HepG2 (cell line): ENCODE data around the gene SLC25A51. TPM values are rescaled to one million over a fixed set of nuclear protein-coding genes. Genes with fewer than 3 reads are reported as not detected.

Source experiments
- KLF13 ChIP-seq: sonication (generic); formaldehyde crosslinking; IDR thresholded peaks from 2 replicates; pipeline ENCODE4 v1.4.0; 2020; ENCODE audit warnings: mild to moderate bottlenecking, missing genetic modification reagents
- POLR2G ChIP-seq: fragments of 200-400 bp; formaldehyde crosslinking; IDR thresholded peaks from 2 replicates; pipeline ENCODE4 v1.6.1; 2018; ENCODE audit warnings: mild to moderate bottlenecking, low read depth, low read length, moderate library complexity
- PRDM10 ChIP-seq: sonication (generic); formaldehyde crosslinking; IDR thresholded peaks from 2 replicates; pipeline ENCODE4 v1.4.0; 2020; ENCODE audit warnings: low read depth, missing genetic modification reagents
- SMC3 ChIP-seq: IDR thresholded peaks from 2 replicates; pipeline ENCODE4 v1.6.1; 2011; ENCODE audit warnings: low read length, improper control_type of control experiment
- ZBTB42 ChIP-seq: sonication (generic); formaldehyde crosslinking; IDR thresholded peaks from 2 replicates; pipeline ENCODE4 v1.5.0; 2020; ENCODE audit warnings: mild to moderate bottlenecking, missing genetic modification reagents
- ZNF646 ChIP-seq: sonication (generic); formaldehyde crosslinking; IDR thresholded peaks from 2 replicates; pipeline ENCODE4 v1.9.0; 2021; ENCODE audit warnings: mild to moderate bottlenecking, missing genetic modification reagents
- polyA plus RNA-seq, 8 experiments: library from polyadenylated mRNA; depleted of rRNA in 3 of 8; stranded (reverse) in 7 of 8; unstranded in 1 of 8; fragments of >200 nt; fragmentation: Illumina TruSeq in 4 of 8; extraction: Trizol in 4 of 8; gene quantifications; 2 replicates each; pipeline versions ENCODE4 v1.2.1 to v1.2.3, GENCODE V29; 2011 to 2016; ENCODE audit warnings: low read depth in 4 of 8, missing spikeins in 1 of 8, mixed read lengths in 1 of 8; ENCODE audit not compliant: insufficient read depth in 1 of 8
- total RNA-seq, 5 experiments: library from RNA; depleted of rRNA; stranded (reverse); fragments of >200 nt; fragmentation: Illumina TruSeq; extraction: Trizol; gene quantifications; 2 replicates each; pipeline ENCODE4 v1.2.3, GENCODE V29; 2016; ENCODE audit warnings: low read depth in 1 of 5
- TF ChIP-seq, protein P1 (sequence below): sonication (generic); formaldehyde crosslinking; IDR thresholded peaks from 2 replicates; pipeline ENCODE4 v1.4.0; 2020; ENCODE audit warnings: mild to moderate bottlenecking, missing genetic modification reagents

Gene SLC25A51
- total and polyA plus RNA-seq, 2 of the 13 experiments (the other 11 are each of a cell fraction or from before 2014, with no cell fraction given) = 14.6 to 37.7 TPM

- TF ChIP-seq, protein P1, sequence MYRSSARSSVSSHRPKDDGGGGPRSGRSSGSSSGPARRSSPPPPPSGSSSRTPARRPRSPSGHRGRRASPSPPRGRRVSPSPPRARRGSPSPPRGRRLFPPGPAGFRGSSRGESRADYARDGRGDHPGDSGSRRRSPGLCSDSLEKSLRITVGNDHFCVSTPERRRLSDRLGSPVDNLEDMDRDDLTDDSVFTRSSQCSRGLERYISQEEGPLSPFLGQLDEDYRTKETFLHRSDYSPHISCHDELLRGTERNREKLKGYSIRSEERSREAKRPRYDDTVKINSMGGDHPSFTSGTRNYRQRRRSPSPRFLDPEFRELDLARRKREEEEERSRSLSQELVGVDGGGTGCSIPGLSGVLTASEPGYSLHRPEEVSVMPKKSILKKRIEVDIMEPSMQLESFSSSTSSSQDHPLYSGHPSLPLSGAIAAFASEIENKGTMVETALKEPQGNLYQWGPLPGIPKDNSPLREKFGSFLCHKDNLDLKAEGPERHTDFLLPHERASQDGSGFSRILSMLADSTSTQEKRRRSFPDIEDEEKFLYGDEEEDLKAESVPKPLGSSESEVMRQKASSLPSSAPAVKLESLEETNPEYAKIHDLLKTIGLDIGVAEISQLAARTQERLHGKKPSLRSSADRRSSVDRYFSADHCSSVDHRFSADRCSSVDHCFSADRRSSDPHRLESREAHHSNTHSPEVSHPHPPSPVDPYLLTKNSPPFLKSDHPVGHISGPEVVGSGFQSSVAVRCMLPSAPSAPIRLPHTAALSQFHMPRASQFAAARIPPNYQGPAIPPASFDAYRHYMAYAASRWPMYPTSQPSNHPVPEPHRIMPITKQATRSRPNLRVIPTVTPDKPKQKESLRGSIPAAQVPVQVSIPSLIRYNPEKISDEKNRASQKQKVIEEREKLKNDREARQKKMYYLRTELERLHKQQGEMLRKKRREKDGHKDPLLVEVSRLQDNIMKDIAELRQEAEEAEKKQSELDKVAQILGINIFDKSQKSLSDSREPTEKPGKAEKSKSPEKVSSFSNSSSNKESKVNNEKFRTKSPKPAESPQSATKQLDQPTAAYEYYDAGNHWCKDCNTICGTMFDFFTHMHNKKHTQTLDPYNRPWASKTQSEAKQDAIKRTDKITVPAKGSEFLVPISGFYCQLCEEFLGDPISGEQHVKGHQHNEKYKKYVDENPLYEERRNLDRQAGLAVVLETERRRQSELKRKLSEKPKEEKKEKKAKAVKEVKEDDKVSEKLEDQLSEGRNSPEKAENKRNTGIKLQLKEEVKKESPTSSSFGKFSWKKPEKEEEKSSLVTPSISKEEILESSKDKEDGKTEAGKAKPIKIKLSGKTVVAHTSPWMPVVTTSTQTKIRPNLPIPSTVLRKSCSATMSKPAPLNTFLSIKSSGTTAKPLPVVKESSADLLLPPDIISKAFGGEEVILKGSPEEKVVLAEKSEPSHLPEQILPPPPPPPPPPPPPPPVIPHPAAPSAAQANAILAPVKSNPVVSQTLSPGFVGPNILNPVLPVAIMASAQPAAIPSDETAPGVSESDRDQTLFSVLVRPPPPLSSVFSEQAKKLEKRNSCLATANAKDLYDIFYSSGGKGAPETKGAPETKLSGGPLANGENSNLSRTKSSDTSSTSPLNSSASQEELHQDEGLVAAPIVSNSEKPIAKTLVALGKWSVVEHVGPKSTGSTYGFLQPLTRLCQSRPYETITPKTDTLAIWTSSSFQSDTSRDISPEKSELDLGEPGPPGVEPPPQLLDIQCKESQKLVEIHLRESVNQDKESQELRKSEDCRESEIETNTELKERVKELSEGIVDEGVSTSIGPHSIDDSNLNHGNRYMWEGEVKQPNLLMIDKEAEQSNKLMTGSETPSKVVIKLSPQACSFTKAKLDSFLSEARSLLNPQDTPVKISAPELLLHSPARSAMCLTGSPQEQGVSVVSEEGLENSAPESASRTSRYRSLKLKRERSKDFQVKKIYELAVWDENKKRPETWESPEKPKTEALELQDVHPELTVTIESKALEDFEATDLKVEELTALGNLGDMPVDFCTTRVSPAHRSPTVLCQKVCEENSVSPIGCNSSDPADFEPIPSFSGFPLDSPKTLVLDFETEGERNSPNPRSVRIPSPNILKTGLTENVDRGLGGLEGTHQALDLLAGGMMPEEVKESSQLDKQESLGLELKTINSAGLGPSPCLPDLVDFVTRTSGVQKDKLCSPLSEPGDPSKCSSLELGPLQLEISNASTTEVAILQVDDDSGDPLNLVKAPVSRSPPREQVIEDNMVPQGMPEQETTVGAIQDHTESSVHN (CRISPR knock-in tag) = peak; percentile 75; the same call in 1 of the 2 replicates
- TF ChIP-seq KLF13 (CRISPR knock-in tag) (no peak), ZNF646 (CRISPR knock-in tag) (no peak), POLR2G (peak; percentile 85), PRDM10 (CRISPR knock-in tag) (peak; percentile 62), SMC3 (no peak; the same call in 1 of the 2 replicates), ZBTB42 (CRISPR knock-in tag) (peak; percentile 89; the same call in 1 of the 2 replicates)
Measured at GRCh38 chr9:37903647-37904444, at the start of gene SLC25A51 (continued).
